Omental fat pad (tissue), 4 donors: Measurements from ENCODE around the gene GRB10. TPM values are rescaled to one million over a fixed set of nuclear protein-coding genes. Genes with fewer than 3 reads are reported as not detected.
"Not testable (repeated sequence)": the region's sequence is repeated elsewhere in the genome, so short reads cannot be mapped to it uniquely, and the experiment has no call there.

Experiments used
- ATAC-seq: fragments of 150-250 bp; one replicate; pipeline ENCODE4 v1.9.1; 2016; ENCODE audit warnings: mild to moderate bottlenecking, moderate library complexity; ENCODE audit not compliant: low FRiP score
- DNase-seq: peaks from one replicate; pipeline ENCODE4 v3.0.0-alpha.2; 2019; ENCODE audit warnings: low spot score
- total RNA-seq, 4 donors: library from RNA; depleted of rRNA; stranded (reverse); fragments of >200 nt; gene quantifications; one replicate each; pipeline ENCODE4 v1.1.0, GENCODE V29; 2016
- TF ChIP-seq, protein P1 (sequence below), 3 donors: fragments of 450-650 bp; IDR thresholded peaks; one replicate each; pipeline ENCODE4 v1.5.1; 2016 to 2017; ENCODE audit warnings: antibody characterized with exemption in 3 of 3, mild to moderate bottlenecking in 3 of 3, moderate library complexity in 2 of 3

GRB10 gene
- total RNA-seq, 4 donors from 2014 or later: 64.6 to 100 (median 75.3) TPM

DNA sequence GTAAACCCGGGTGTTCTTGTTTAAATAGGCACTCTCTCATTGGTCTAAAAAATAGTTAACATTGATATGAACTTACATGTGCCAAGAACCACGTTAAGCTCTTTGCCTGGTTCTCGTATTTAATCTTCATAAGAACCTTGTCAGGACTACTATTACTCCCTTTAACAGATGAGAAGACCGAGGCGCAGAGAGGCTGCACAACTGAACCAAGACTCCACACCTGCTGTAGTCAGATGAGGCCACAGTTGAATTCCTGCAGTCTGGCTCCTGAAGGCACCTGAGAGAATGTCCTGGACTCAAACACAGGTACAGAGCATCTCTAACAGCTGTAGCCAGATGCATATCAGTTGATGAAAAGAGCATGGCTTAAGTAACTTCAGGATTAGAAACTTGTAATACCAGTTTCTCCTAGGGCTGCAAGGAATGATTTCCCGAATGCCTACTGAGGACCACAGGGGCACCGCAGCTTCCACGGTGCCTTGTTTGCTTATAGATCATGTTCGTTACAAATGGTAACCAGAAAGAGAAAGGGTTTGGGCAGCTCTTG is 227.0 kb downstream of the GRB10 start:
- TF ChIP-seq, protein P1, sequence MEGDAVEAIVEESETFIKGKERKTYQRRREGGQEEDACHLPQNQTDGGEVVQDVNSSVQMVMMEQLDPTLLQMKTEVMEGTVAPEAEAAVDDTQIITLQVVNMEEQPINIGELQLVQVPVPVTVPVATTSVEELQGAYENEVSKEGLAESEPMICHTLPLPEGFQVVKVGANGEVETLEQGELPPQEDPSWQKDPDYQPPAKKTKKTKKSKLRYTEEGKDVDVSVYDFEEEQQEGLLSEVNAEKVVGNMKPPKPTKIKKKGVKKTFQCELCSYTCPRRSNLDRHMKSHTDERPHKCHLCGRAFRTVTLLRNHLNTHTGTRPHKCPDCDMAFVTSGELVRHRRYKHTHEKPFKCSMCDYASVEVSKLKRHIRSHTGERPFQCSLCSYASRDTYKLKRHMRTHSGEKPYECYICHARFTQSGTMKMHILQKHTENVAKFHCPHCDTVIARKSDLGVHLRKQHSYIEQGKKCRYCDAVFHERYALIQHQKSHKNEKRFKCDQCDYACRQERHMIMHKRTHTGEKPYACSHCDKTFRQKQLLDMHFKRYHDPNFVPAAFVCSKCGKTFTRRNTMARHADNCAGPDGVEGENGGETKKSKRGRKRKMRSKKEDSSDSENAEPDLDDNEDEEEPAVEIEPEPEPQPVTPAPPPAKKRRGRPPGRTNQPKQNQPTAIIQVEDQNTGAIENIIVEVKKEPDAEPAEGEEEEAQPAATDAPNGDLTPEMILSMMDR (IDR thresholded peaks at IDR 0.05): no peak
- no peak for DNase-seq
- no peak for ATAC-seq

DNA sequence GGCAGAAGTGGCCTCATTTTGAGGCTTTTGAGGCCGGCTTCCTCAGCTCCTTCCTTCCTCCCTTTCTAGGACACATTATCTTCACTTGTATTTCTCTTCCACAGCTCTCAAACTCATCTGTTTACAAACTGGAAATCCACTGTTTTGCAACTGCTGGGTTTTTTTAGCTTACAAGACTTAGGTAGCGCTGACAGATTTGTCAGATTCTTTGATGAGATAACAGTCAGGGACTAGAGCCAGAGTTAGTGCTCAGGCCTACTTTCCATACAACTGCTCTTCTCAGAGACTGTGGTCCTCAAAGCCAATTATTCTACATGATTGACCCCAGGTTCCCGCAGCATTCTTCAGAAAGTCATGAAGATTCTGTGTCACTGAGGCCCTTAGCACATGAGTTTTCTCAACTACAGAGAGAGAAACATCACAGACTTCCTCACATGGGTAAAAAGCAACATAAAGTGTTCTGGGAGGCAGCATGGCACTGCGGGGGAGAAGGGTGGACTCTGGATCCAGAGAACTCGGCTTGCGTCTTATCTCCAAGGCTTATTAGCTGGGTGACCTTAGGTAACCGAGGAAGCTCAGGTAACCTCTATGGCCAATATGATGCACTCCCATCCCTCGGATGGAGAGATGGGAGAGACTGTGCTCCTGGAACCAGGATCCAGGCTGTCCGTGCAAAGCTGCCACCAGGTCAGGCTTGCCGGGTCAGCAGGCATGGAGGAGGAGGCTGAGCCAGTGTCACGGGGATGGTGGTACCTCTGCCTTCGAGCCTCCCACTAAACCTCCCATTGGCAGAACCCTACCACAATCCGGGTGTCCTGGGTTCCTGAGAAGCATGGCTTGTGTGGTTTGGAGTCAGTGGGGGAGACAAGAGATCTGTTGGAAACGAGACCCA is 228.0 kb downstream of the GRB10 start:
- DNase-seq: no peak
- TF ChIP-seq, protein P1 (IDR thresholded peaks at IDR 0.05): no peak

DNA sequence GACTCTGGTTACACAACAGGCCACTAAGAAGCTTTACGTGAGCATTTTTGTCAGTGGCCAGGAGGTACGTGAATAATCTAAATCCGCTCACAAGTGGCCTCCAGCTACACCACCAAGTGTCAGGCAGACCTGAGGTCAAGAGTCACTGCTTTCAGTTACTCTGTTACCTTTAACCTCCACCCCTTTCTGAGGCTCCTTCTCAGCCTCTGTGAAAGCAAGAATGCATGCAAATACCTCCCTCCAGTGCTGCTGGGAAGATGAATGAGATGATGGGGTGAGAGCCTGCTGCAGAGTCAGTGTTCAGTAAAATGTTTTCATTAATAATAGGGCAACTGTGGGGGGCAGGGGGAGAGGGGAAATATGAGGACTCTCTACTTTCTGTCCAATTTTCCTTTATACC is 228.7 kb downstream of the GRB10 start:
- DNase-seq: no peak
- TF ChIP-seq, protein P1 (IDR thresholded peaks at IDR 0.05): no peak
- ATAC-seq: no peak

More for the DNA sequence above, 228.0 kb downstream of the GRB10 start:
- ATAC-seq: no peak

DNA sequence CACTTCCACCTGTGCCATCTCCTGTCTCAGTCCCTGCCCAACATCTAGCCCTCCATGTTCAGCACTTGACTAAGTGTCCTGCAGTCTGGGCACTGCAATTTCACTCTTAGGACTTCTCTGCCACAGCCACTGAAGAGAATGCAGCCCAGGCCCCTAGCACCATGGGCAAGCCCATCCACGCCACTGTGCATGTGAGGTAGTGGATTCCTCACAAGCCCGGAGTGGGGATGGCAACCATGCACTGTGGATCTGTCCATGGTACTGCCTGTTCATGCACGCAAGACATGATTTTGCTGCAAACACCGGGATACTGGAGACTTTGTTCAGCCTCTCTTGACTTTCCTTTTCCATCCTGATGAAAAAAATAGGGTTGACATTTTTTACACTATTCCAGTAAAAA is 229.8 kb downstream of the GRB10 start:
- DNase-seq (no peak), ATAC-seq (no peak)
- TF ChIP-seq, protein P1 (IDR thresholded peaks at IDR 0.05): no peak

DNA sequence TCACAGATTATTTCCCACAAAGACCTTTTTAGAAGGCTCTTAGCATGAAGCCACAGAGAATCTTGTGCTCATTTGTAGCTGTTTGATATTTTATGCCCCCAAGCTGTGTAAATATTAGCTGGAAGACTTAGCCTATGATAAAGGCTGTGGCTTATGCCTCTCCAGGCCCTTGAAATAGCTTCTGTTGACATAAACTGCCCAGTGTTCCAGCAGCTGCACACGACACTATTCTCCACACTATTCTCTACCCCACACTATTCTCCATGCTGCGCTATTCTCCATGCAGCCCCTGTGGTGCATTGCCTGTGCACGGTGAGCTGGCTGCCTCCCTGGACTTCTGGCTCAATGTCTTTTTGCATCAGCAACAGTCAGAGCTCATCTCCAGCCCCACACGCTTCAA is 230.6 kb downstream of the GRB10 start:
- no peak for DNase-seq
- ATAC-seq: no peak
- TF ChIP-seq, protein P1 (IDR thresholded peaks at IDR 0.05): no peak

DNA sequence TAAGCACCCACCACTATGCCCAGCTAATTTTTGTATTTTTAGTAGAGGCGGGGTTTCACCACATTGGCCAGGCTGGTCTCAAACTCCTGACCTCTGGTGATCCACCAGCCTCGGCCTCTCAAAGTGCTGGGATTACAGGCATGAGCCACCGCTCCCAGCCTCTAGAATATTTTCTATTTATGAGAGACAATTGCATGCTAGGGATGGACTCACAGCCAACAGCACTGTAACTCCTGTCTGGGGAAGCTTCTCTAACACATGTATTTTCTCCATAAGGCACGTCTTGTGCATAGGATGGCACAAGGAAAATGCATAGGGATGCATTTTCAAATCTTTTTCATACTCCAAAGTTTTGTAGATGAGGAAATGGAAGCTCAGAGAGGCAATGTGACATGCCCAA is 237.1 kb downstream of the GRB10 start:
- DNase-seq, ATAC-seq: not testable (repeated sequence)

DNA sequence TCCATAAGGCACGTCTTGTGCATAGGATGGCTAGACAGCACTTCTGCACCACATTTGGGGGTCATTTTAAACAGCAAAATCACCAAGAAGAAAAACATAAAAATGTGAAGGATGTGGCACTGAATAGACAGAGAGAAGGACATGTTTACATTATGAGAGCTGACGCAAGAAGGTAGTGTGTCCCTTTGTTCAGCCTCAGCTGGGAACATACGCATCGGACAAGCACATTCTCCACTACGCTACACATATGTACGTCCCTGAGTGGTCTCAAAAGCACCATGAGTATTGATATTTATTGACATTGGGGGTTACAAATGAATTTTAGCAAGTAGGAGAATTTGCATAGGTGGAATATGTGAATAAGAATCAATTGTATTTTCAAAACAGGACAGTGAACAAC is 237.7 kb downstream of the GRB10 start:
- DNase-seq (no peak), ATAC-seq (no peak)
- TF ChIP-seq, protein P1 (IDR thresholded peaks at IDR 0.05): no peak
